ENCODE measurements around the gene ZNF628. TPM values are rescaled to one million over a fixed set of nuclear protein-coding genes. Genes with fewer than 3 reads are reported as not detected.

ZNF628 gene
- total and polyA plus RNA-seq, 2 donors, result 1.1 to 4.8 TPM

- Histone ChIP-seq H3K27me3 (ENCODE audit: control insufficient read depth in 2 of 2, insufficient read depth in 1 of 2, low read length in 1 of 2) (peaks cover 0 to 34% of the 10 kb centered on the region in 2 donors), H3K4me1 (ENCODE audit: control insufficient read depth in 2 of 2, insufficient read depth in 2 of 2, low read length in 2 of 2) (peaks cover 45 to 73% of the 10 kb centered on the region in 2 donors), H3K27ac (ENCODE audit: low read depth in 1 of 2, low read length in 1 of 2) (peak overlapping the region in 1 of 2 donors; percentile 32), H3K9me3 (ENCODE audit: control insufficient read depth in 2 of 2, insufficient read depth in 1 of 2, low read length in 1 of 2) (peaks cover 0 to 8% of the 10 kb centered on the region in 2 donors), H3K4me3 (ENCODE audit: low read length in 2 of 2) (no peak overlapping the region), H3K36me3 (ENCODE audit: control insufficient read depth in 2 of 2, insufficient read depth in 2 of 2, low read length in 1 of 2) (peaks cover 8% of the 10 kb centered on the region in 2 donors)
- WGBS, result 81% methylated on average over 21 of the region's 21 CpGs
- DNase-seq (ENCODE audit: low read depth in 6 of 9, low spot score in 9 of 9), result no peak
These were observed 13.5 kb downstream of the ZNF628 start for GRCh38 chr19:55489711-55490477.

DNA sequence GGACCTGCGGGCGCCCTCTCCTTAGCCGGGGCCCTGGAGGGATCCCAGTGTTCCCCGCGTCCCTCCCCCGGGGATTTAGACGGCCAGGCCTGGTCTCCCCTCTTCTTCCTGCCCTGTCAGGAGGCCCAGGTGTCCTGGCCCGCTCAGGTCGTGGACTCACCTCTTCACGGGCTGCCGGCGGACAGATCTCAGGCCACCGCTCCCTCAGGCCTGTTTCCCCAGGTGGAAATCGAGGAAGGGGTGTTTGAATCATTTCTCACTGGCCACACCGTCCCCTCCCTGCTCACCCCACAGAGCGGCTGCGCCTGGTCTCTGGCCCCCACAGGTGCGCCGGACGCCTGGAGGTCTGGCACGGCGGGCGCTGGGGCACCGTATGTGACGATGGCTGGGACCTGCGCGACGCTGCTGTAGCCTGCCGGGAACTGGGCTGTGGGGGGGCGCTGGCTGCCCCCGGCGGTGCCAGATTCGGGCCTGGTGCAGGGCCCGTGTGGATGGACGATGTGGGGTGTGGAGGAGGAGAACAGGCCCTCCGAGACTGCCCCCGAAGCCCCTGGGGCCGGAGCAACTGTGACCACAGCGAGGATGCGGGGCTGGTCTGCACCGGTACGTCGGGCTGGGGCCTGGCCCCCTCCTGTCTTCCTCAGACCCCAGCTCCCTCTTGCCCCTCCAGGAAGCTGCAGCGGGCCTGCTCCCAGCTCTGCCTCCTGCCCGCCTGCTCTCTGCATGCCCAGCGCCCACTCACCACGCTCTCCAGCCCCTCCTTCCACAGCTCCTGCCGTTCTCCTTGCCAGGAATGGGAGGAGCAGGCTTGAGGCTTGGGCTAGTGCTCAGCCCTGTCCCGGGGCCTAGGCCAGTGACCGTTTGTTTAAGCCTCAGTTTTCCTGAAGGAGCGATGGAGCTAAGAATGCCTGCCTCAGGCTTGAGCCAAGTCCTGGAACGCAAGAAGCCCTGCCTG lies 14.3 kb downstream of the ZNF628 start:
- peaks cover 8% of the 10 kb centered on the region in 2 donors for H3K36me3 ChIP-seq (ENCODE audit: control insufficient read depth in 2 of 2, insufficient read depth in 2 of 2, low read length in 1 of 2)
- 89% methylated on average over 52 of the region's 52 CpGs for WGBS
- H3K4me3 ChIP-seq (ENCODE audit: low read length in 2 of 2), result no peak overlapping the region
- no peak for DNase-seq (ENCODE audit: low read depth in 6 of 9, low spot score in 9 of 9)
- H3K27ac ChIP-seq (ENCODE audit: low read depth in 1 of 2, low read length in 1 of 2), result no peak overlapping the region
- peaks cover 0 to 8% of the 10 kb centered on the region in 2 donors for H3K9me3 ChIP-seq (ENCODE audit: control insufficient read depth in 2 of 2, insufficient read depth in 1 of 2, low read length in 1 of 2)
- H3K27me3 ChIP-seq (ENCODE audit: control insufficient read depth in 2 of 2, insufficient read depth in 1 of 2, low read length in 1 of 2), result peaks cover 0 to 34% of the 10 kb centered on the region in 2 donors
- peaks cover 41 to 67% of the 10 kb centered on the region in 2 donors for H3K4me1 ChIP-seq (ENCODE audit: control insufficient read depth in 2 of 2, insufficient read depth in 2 of 2, low read length in 2 of 2)

DNA sequence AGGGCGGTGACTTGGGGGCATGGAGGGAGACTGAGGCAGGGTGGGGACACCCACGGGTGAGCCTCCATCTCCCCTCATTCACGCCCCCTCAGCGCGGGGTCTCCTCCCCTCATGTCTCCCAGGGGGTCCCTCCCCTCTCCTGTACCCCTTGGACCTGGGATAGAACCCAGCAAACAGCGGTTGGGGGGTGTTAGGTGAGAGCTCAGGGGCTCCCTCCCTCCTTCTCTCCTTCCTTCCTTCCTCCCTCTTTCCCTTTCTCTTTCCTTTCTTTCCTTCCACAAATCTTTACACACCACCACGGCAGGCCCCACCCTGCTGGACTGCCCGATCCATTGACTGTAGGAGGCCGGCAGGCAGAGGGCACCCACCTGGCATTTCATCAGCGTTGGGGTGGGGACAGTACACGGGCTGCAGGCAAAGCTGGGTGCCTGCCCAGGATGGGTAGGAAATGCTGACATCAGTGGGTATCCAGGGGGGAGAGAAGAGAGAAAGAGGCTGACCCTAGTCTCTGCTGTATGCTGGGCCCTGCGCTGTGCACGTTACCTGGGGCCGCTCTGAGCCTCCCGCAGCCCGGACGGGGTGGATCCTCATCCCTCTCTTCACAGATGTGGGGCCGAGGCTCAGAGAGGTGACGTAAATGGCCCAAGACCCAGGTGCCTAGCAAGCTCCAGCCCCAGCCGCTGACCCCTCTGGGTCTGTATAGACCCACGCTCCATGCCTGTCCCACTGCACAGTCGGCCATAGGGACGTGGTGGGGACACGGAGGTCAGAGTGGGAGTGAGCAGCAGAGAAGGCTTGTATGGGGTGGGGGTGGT lies 15.3 kb downstream of the ZNF628 start:
- peak overlapping the region in 1 of 2 donors; percentile 60 for H3K27ac ChIP-seq (ENCODE audit: low read depth in 1 of 2, low read length in 1 of 2)
- H3K9me3 ChIP-seq (ENCODE audit: control insufficient read depth in 2 of 2, insufficient read depth in 1 of 2, low read length in 1 of 2), result peaks cover 0 to 8% of the 10 kb centered on the region in 2 donors
- H3K36me3 ChIP-seq (ENCODE audit: control insufficient read depth in 2 of 2, insufficient read depth in 2 of 2, low read length in 1 of 2), result peaks cover 4 to 8% of the 10 kb centered on the region in 2 donors
- H3K4me1 ChIP-seq (ENCODE audit: control insufficient read depth in 2 of 2, insufficient read depth in 2 of 2, low read length in 2 of 2), result peaks cover 32 to 58% of the 10 kb centered on the region in 2 donors
- no peak for DNase-seq (ENCODE audit: low read depth in 6 of 9, low spot score in 9 of 9)
- peaks cover 0 to 34% of the 10 kb centered on the region in 2 donors for H3K27me3 ChIP-seq (ENCODE audit: control insufficient read depth in 2 of 2, insufficient read depth in 1 of 2, low read length in 1 of 2)
- WGBS, result 86% methylated on average over 24 of the region's 24 CpGs
- H3K4me3 ChIP-seq (ENCODE audit: low read length in 2 of 2), result no peak overlapping the region

DNA sequence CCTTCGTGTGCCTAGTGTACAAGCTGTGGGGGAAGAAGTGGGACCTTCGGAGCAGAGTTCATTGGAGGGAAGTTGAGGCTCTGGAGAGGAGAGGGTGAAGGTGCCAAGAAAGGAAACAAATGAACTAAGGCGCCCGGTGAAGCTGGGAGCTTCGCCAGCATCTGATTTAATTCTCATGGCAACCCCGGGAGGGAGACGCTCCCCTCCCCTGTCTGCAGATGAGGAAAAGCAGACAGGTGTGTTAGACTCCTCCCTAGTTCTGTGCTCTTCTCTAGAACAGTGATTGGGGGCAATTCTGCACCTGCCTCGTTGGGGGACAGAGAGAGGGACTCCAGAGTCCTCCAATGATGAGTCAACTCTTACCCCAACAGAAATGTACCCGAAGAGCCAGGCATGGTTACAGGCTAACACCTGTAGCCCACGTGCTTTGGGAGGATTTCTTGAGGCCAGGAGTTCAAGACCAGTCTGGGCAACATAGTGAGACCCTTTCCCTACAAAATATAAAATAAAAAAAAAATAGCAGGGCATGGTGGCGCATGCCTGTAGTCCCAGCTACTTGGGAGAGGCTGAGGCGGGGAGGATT lies 16.0 kb downstream of the ZNF628 start:
- WGBS, result 59% methylated on average over 12 of the region's 12 CpGs
- H3K4me1 ChIP-seq (ENCODE audit: control insufficient read depth in 2 of 2, insufficient read depth in 2 of 2, low read length in 2 of 2), result peaks cover 25 to 51% of the 10 kb centered on the region in 2 donors
- H3K27ac ChIP-seq (ENCODE audit: low read depth in 1 of 2, low read length in 1 of 2), result peak overlapping the region in 1 of 2 donors; percentile 60

GRCh38 chr19:55493052-55493644 lies 16.7 kb downstream of the ZNF628 start:
- DNase-seq (ENCODE audit: low read depth in 6 of 9, low spot score in 9 of 9), result no peak
- no peaks in the 10 kb centered on the region for H3K36me3 ChIP-seq (ENCODE audit: control insufficient read depth in 2 of 2, insufficient read depth in 2 of 2, low read length in 1 of 2)
- H3K9me3 ChIP-seq (ENCODE audit: control insufficient read depth in 2 of 2, insufficient read depth in 1 of 2, low read length in 1 of 2), result no peaks in the 10 kb centered on the region
- no peak overlapping the region for H3K27ac ChIP-seq (ENCODE audit: low read depth in 1 of 2, low read length in 1 of 2)
- H3K27me3 ChIP-seq (ENCODE audit: control insufficient read depth in 2 of 2, insufficient read depth in 1 of 2, low read length in 1 of 2), result peaks cover 0 to 34% of the 10 kb centered on the region in 2 donors
- H3K4me3 ChIP-seq (ENCODE audit: low read length in 2 of 2), result no peak overlapping the region
- H3K4me1 ChIP-seq (ENCODE audit: control insufficient read depth in 2 of 2, insufficient read depth in 2 of 2, low read length in 2 of 2), result peaks cover 19 to 47% of the 10 kb centered on the region in 2 donors
- 76% methylated on average over 18 of the region's 18 CpGs for WGBS

More for the DNA sequence above, 16.0 kb downstream of the ZNF628 start:
- peak in 1 of 9 donors; percentile 48 for DNase-seq (ENCODE audit: low read depth in 6 of 9, low spot score in 9 of 9)
- Histone ChIP-seq H3K4me3 (ENCODE audit: low read length in 2 of 2) (no peak overlapping the region), H3K36me3 (ENCODE audit: control insufficient read depth in 2 of 2, insufficient read depth in 2 of 2, low read length in 1 of 2) (peaks cover 0 to 1% of the 10 kb centered on the region in 2 donors), H3K9me3 (ENCODE audit: control insufficient read depth in 2 of 2, insufficient read depth in 1 of 2, low read length in 1 of 2) (peaks cover 0 to 2% of the 10 kb centered on the region in 2 donors), H3K27me3 (ENCODE audit: control insufficient read depth in 2 of 2, insufficient read depth in 1 of 2, low read length in 1 of 2) (peaks cover 0 to 34% of the 10 kb centered on the region in 2 donors)

- H3K4me1 ChIP-seq (ENCODE audit: control insufficient read depth in 2 of 2, insufficient read depth in 2 of 2, low read length in 2 of 2), result peaks cover 19 to 49% of the 10 kb centered on the region in 2 donors
- no peak overlapping the region for H3K4me3 ChIP-seq (ENCODE audit: low read length in 2 of 2)
These were observed 17.3 kb downstream of the ZNF628 start for GRCh38 chr19:55493645-55494171.

DNA sequence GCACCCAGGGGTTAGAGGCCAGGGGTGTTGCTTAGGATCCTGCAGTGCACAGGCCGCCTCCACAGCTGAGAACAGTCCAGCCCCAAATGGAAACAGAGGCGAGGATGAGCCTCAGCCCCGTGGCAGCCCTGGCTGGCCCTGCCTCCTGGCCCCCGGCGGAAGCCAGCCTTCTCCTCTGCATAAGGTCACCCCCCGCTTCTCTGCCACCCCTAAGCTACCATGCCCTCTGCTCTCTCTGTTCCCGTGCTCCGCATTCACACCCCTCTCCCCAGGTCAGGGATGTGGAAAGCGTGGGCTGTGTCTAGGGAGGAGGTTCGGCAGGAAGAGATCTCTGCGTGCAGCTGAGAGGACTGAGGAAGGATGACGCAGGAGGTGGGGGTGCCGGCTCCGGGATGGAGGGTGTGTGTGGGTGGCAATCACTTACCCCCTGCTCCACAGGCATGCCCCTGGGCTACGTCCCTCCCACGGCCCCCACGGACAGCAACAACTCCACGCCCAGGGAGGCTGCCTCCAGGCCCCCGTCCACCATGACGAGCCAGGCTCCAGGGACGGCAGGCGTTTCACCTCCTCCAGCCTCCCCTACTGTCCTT lies 17.9 kb downstream of the ZNF628 start:
- DNase-seq (ENCODE audit: low read depth in 6 of 9, low spot score in 9 of 9), result peak in 1 of 9 donors; percentile 33
- H3K27ac ChIP-seq (ENCODE audit: low read depth in 1 of 2, low read length in 1 of 2), result no peak overlapping the region
- H3K36me3 ChIP-seq (ENCODE audit: control insufficient read depth in 2 of 2, insufficient read depth in 2 of 2, low read length in 1 of 2), result peaks cover 0 to 5% of the 10 kb centered on the region in 2 donors
- 55% methylated on average over 22 of the region's 22 CpGs for WGBS
- peaks cover 18 to 49% of the 10 kb centered on the region in 2 donors for H3K4me1 ChIP-seq (ENCODE audit: control insufficient read depth in 2 of 2, insufficient read depth in 2 of 2, low read length in 2 of 2)
- no peaks in the 10 kb centered on the region for H3K9me3 ChIP-seq (ENCODE audit: control insufficient read depth in 2 of 2, insufficient read depth in 1 of 2, low read length in 1 of 2)
- no peak overlapping the region for H3K4me3 ChIP-seq (ENCODE audit: low read length in 2 of 2)
- peaks cover 0 to 34% of the 10 kb centered on the region in 2 donors for H3K27me3 ChIP-seq (ENCODE audit: control insufficient read depth in 2 of 2, insufficient read depth in 1 of 2, low read length in 1 of 2)

More at GRCh38 chr19:55493645-55494171, 17.3 kb downstream of the ZNF628 start:
- H3K36me3 ChIP-seq (ENCODE audit: control insufficient read depth in 2 of 2, insufficient read depth in 2 of 2, low read length in 1 of 2), result no peaks in the 10 kb centered on the region
- no peaks in the 10 kb centered on the region for H3K9me3 ChIP-seq (ENCODE audit: control insufficient read depth in 2 of 2, insufficient read depth in 1 of 2, low read length in 1 of 2)
- whole genome bisulfite sequencing, result 67% methylated on average over 38 of the region's 38 CpGs
- no peak overlapping the region for H3K27ac ChIP-seq (ENCODE audit: low read depth in 1 of 2, low read length in 1 of 2)
- H3K27me3 ChIP-seq (ENCODE audit: control insufficient read depth in 2 of 2, insufficient read depth in 1 of 2, low read length in 1 of 2), result peaks cover 0 to 34% of the 10 kb centered on the region in 2 donors
- DNase-seq (ENCODE audit: low read depth in 6 of 9, low spot score in 9 of 9), result no peak

All from thymus (tissue), 11 donors.